NCI-H2227 treated with DMSO at 0.1 percent for 48 hours (cell line): ENCODE measurements around the gene GDAP1L1.

Source experiments
- DNase-seq: peaks from one replicate; lab custom pipeline; 2025; lab: John Stamatoyannopoulos, UW

GDAP1L1 gene

GRCh38 chr20:44247131-44247571 is at the start of gene GDAP1L1:
TSS of gene GDAP1L1 (plus strand) at chr20:44247308. CDS start at chr20:44247335, 27 bp downstream.
- DNase-seq = peak; percentile 62

- DNase-seq = no peak
Observed at GRCh38 chr20:44198872-44199271, 48.2 kb upstream of the GDAP1L1 start.

GRCh38 chr20:44199877-44200276 is 47.2 kb upstream of the GDAP1L1 start:
- DNase-seq = no peak

- DNase-seq = no peak
Observed at GRCh38 chr20:44200371-44200770, 46.7 kb upstream of the GDAP1L1 start.

- DNase-seq = no peak
Observed at GRCh38 chr20:44200983-44201382, 46.1 kb upstream of the GDAP1L1 start.

GRCh38 chr20:44203161-44203560 is 43.9 kb upstream of the GDAP1L1 start:
- DNase-seq = no peak

- no peak for DNase-seq
Observed at GRCh38 chr20:44204156-44204831, 42.8 kb upstream of the GDAP1L1 start.

- no peak for DNase-seq
Observed at GRCh38 chr20:44204832-44205215, 42.3 kb upstream of the GDAP1L1 start.

- no peak for DNase-seq
Observed at GRCh38 chr20:44206132-44206531, 41.0 kb upstream of the GDAP1L1 start.

GRCh38 chr20:44207126-44207723 is 39.9 kb upstream of the GDAP1L1 start:
- no peak for DNase-seq

GRCh38 chr20:44208165-44208564 is 38.9 kb upstream of the GDAP1L1 start:
- no peak for DNase-seq

- DNase-seq = no peak
Observed at GRCh38 chr20:44208770-44209169, 38.3 kb upstream of the GDAP1L1 start.

GRCh38 chr20:44209686-44210405 is 37.3 kb upstream of the GDAP1L1 start:
- no peak for DNase-seq

- peak; percentile 96 for DNase-seq
Observed at GRCh38 chr20:44210406-44211176, 36.5 kb upstream of the GDAP1L1 start, which contains the start of gene OSER1. TSS of gene OSER1 (minus strand) at chr20:44210771. CDS start at chr20:44206957, 3,814 bp downstream.

- peak; percentile 45 for DNase-seq
Observed at GRCh38 chr20:44211177-44212039, 35.7 kb upstream of the GDAP1L1 start.

- DNase-seq = no peak
Observed at GRCh38 chr20:44212792-44213191, 34.3 kb upstream of the GDAP1L1 start.

GRCh38 chr20:44215125-44215524 is 32.0 kb upstream of the GDAP1L1 start:
- DNase-seq = peak; percentile 63

GRCh38 chr20:44217342-44218092 is 29.6 kb upstream of the GDAP1L1 start:
- peak; percentile 51 for DNase-seq

- DNase-seq = no peak
Observed at GRCh38 chr20:44218446-44218845, 28.7 kb upstream of the GDAP1L1 start.

GRCh38 chr20:44219170-44219730 is 27.9 kb upstream of the GDAP1L1 start:
- no peak for DNase-seq
